ENCODE data around the gene SNRNP70.

The SNRNP70 gene

DNA sequence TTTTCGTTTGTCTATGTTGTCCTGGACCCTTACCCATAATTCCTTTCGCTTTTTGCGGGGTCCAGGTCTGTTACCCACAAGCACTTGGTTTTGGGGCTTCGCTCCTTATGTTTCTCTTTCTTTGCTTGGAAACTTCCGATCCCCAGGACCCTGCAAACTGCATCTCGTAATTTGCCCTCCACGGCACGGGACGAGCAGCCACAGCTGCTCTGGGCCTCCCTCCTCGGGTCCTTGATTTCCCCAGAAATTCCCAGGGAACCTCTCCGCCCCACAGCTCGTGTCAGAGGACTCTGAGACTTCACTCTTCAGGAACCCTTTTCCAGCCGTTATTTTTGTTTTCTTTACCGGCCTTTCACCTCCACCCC, 599 bp downstream of the SNRNP70 start:
- H3K4me1 ChIP-seq (ENCODE audit: control insufficient read depth, low read length): peaks cover 22% of the 10 kb centered on the region
- H3K9me3 ChIP-seq (ENCODE audit: control insufficient read depth, insufficient read depth, low read length): no peaks in the 10 kb centered on the region
- H3K9me2 ChIP-seq (replicated peaks; ENCODE audit: control insufficient read depth, low read length): no peaks in the 10 kb centered on the region
- no peak for TF ChIP-seq EZH2phosphoT487 (IDR thresholded peaks at IDR 0.05; ENCODE audit: borderline replicate concordance, low read length)
- TF ChIP-seq, protein P1, sequence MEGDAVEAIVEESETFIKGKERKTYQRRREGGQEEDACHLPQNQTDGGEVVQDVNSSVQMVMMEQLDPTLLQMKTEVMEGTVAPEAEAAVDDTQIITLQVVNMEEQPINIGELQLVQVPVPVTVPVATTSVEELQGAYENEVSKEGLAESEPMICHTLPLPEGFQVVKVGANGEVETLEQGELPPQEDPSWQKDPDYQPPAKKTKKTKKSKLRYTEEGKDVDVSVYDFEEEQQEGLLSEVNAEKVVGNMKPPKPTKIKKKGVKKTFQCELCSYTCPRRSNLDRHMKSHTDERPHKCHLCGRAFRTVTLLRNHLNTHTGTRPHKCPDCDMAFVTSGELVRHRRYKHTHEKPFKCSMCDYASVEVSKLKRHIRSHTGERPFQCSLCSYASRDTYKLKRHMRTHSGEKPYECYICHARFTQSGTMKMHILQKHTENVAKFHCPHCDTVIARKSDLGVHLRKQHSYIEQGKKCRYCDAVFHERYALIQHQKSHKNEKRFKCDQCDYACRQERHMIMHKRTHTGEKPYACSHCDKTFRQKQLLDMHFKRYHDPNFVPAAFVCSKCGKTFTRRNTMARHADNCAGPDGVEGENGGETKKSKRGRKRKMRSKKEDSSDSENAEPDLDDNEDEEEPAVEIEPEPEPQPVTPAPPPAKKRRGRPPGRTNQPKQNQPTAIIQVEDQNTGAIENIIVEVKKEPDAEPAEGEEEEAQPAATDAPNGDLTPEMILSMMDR (IDR thresholded peaks at IDR 0.05; ENCODE audit: low read depth, low read length, poor library complexity, severe bottlenecking): no peak
- no peaks in the 10 kb centered on the region for H3K27me3 ChIP-seq (ENCODE audit: control insufficient read depth, low read length)
- H3K79me2 ChIP-seq (ENCODE audit: control insufficient read depth, low read length): peaks cover 56% of the 10 kb centered on the region
- peak overlapping the region; percentile 56 for H3K27ac ChIP-seq (ENCODE audit: low read depth, low read length)
- no peaks in the 10 kb centered on the region for H3F3A ChIP-seq (ENCODE audit: control insufficient read depth, insufficient read depth)
- H4K20me1 ChIP-seq (ENCODE audit: control insufficient read depth, insufficient read depth, low read depth, low read length): peaks cover 32% of the 10 kb centered on the region
- peak overlapping the region; percentile 94 for H3K4me3 ChIP-seq (ENCODE audit: low read length)
- H3K4me2 ChIP-seq (ENCODE audit: low read length): peak overlapping the region; percentile 79
- H3K36me3 ChIP-seq (ENCODE audit: control insufficient read depth, low read length): peaks cover 50% of the 10 kb centered on the region

DNA sequence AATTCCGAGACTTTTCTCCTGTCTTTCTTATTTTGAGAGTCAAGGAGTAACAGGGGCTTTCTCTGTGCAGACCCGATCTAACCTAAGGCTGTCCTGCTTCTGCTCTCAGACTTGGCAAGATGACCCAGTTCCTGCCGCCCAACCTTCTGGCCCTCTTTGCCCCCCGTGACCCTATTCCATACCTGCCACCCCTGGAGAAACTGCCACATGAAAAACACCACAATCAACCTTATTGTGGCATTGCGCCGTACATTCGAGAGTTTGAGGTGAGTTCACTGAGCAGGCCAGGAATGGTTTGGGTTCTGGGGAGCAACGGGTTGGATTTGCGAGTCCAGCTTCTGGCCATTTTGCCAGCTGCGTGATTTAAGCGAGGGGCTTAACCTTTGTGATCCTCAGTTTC, 1.0 kb downstream of the SNRNP70 start:
- Histone ChIP-seq H3K27ac (ENCODE audit: low read depth, low read length) (0 out of 2 replicates have a peak overlapping the region, but pooled peaks have one; percentile 56), H4K20me1 (ENCODE audit: control insufficient read depth, insufficient read depth, low read depth, low read length) (peaks cover 32% of the 10 kb centered on the region)

DNA sequence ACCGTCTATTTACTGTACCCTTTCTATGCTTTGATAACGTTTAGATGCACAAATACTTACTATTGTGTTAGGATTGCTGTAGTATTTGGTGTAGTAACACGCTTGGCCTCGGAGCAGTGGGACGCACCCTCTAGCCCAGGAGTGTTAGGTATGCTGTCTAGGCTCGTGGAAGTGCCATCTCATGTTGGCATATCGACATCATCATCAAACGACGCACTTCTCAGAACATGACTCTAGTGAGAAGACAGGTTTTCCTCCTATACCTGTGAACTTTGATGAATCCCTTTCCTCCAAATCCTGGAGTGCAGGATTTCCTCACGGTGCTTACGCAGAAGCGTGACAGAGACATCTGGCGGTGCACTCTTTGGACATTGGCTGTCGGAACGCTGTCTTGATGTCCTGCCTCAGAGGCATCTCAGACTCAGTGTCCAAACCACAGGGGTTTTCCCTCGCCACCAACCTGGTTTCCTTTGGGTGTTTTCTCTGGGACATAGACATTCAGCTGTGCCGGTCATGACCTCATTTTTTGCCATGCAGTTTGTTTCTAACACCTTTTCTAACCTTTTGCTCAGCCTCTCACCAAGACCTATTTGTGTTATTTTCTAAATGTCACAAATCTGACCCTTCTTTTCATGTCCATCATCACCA, 6.3 kb downstream of the SNRNP70 start:
- Histone ChIP-seq H3K9me2 (replicated peaks; ENCODE audit: control insufficient read depth, low read length) (no peaks in the 10 kb centered on the region), H3K4me2 (ENCODE audit: low read length) (no peak overlapping the region), H3K27me3 (ENCODE audit: control insufficient read depth, low read length) (no peaks in the 10 kb centered on the region), H3F3A (ENCODE audit: control insufficient read depth, insufficient read depth) (peaks cover 3% of the 10 kb centered on the region), H4K20me1 (ENCODE audit: control insufficient read depth, insufficient read depth, low read depth, low read length) (peaks cover 29% of the 10 kb centered on the region), H3K4me1 (ENCODE audit: control insufficient read depth, low read length) (peaks cover 13% of the 10 kb centered on the region), H3K9me3 (ENCODE audit: control insufficient read depth, insufficient read depth, low read length) (no peaks in the 10 kb centered on the region), H3K27ac (ENCODE audit: low read depth, low read length) (no peak overlapping the region), H3K79me2 (ENCODE audit: control insufficient read depth, low read length) (peaks cover 87% of the 10 kb centered on the region), H3K36me3 (ENCODE audit: control insufficient read depth, low read length) (peaks cover 88% of the 10 kb centered on the region), H3K4me3 (ENCODE audit: low read length) (no peak overlapping the region)
- TF ChIP-seq, protein P1 (IDR thresholded peaks at IDR 0.05; ENCODE audit: low read depth, low read length, poor library complexity, severe bottlenecking): no peak
- TF ChIP-seq EZH2phosphoT487 (IDR thresholded peaks at IDR 0.05; ENCODE audit: borderline replicate concordance, low read length): no peak

More for the DNA sequence above, 1.0 kb downstream of the SNRNP70 start:
- no peaks in the 10 kb centered on the region for H3F3A ChIP-seq (ENCODE audit: control insufficient read depth, insufficient read depth)
- H3K4me1 ChIP-seq (ENCODE audit: control insufficient read depth, low read length): peaks cover 22% of the 10 kb centered on the region
- no peaks in the 10 kb centered on the region for H3K27me3 ChIP-seq (ENCODE audit: control insufficient read depth, low read length)
- peaks cover 54% of the 10 kb centered on the region for H3K36me3 ChIP-seq (ENCODE audit: control insufficient read depth, low read length)
- H3K4me3 ChIP-seq (ENCODE audit: low read length): peak overlapping the region; percentile 94
- H3K4me2 ChIP-seq (ENCODE audit: low read length): peak overlapping the region; percentile 79
- H3K79me2 ChIP-seq (ENCODE audit: control insufficient read depth, low read length): peaks cover 61% of the 10 kb centered on the region
- H3K9me2 ChIP-seq (replicated peaks; ENCODE audit: control insufficient read depth, low read length): no peaks in the 10 kb centered on the region
- H3K9me3 ChIP-seq (ENCODE audit: control insufficient read depth, insufficient read depth, low read length): no peaks in the 10 kb centered on the region
- TF ChIP-seq EZH2phosphoT487 (IDR thresholded peaks at IDR 0.05; ENCODE audit: borderline replicate concordance, low read length): no peak
- TF ChIP-seq, protein P1 (IDR thresholded peaks at IDR 0.05; ENCODE audit: low read depth, low read length, poor library complexity, severe bottlenecking): no peak
